GM19372 (cell line): ENCODE measurements around the gene MAML3.

Source experiments
- ATAC-seq: cut with Tn5 transposase; IDR thresholded peaks from one replicate; pipeline ENCODE4 v1.9.1; 2021; ENCODE audit warnings: mild to moderate bottlenecking, low read depth, moderate library complexity; ENCODE audit not compliant: unreplicated experiment

Gene MAML3

GRCh38 chr4:139684351-139684750, 469.6 kb downstream of the MAML3 start:
- ATAC-seq, result no peak

- no peak for ATAC-seq
Observed at GRCh38 chr4:139682741-139683151, 471.2 kb downstream of the MAML3 start.

- no peak for ATAC-seq
Observed at GRCh38 chr4:139682309-139682708, 471.7 kb downstream of the MAML3 start.

GRCh38 chr4:139676913-139677585, 476.9 kb downstream of the MAML3 start:
- no peak for ATAC-seq

- ATAC-seq, result no peak
Observed at GRCh38 chr4:139676365-139676764, 477.6 kb downstream of the MAML3 start.

GRCh38 chr4:139675651-139676050, 478.3 kb downstream of the MAML3 start:
- ATAC-seq, result no peak

- ATAC-seq, result no peak
Observed at GRCh38 chr4:139674875-139675550, 479.0 kb downstream of the MAML3 start.

- no peak for ATAC-seq
Observed at GRCh38 chr4:139672732-139673131, 481.3 kb downstream of the MAML3 start.

GRCh38 chr4:139672215-139672614, 481.8 kb downstream of the MAML3 start:
- no peak for ATAC-seq

GRCh38 chr4:139670775-139671174, 483.2 kb downstream of the MAML3 start:
- ATAC-seq, result no peak

- ATAC-seq, result no peak
Observed at GRCh38 chr4:139669890-139670289, 484.1 kb downstream of the MAML3 start.

GRCh38 chr4:139669335-139669734, 484.6 kb downstream of the MAML3 start:
- ATAC-seq, result no peak

GRCh38 chr4:139668658-139669201, 485.3 kb downstream of the MAML3 start:
- no peak for ATAC-seq

GRCh38 chr4:139668036-139668435, 485.9 kb downstream of the MAML3 start:
- no peak for ATAC-seq
